T-cell (primary cell): Measurements from ENCODE around the gene IQCF2. TPM values are rescaled to one million over a fixed set of nuclear protein-coding genes. Genes with fewer than 3 reads are reported as not detected.

Experiments
- ATAC-seq, 4 experiments: fragments of 200-7000 bp in 3 of 4; fragments of 150-1000 bp in 1 of 4; cut with Tn5 transposase; replicated peaks in 1 of 4; 1 replicate in 3 of 4; 2 replicates in 1 of 4; pipeline ENCODE4 v1.10.0; 2021; ENCODE audit warnings: moderate library complexity in 3 of 4, mild to moderate bottlenecking in 2 of 4, moderate number of reproducible peaks in 1 of 4
- CTCF ChIA-PET, 2 donors: fragments of 300-600 bp; sonication (Branson Sonifier 250); formaldehyde crosslinking; loops; one replicate each; lab custom pipeline; 2022; ENCODE audit warnings: antibody characterized with exemption in 2 of 2; lab: Charles Lee
- POLR2A ChIA-PET, 2 donors: fragments of 300-600 bp; sonication (Branson Sonifier 250); formaldehyde crosslinking; loops; one replicate each; lab custom pipeline; 2022; ENCODE audit warnings: antibody characterized with exemption in 2 of 2; lab: Charles Lee
- DNase-seq, 35 experiments: peaks; one replicate each; pipeline versions ENCODE4 v3.0.0 to v3.0.0-alpha.2; 2013 to 2023
- H3K27ac ChIP-seq: one replicate; pipeline ENCODE4 v1.5.1; 2013; ENCODE audit warnings: low read length
- H3K27me3 ChIP-seq, 2 experiments: replicated peaks in 1 of 2; 1 replicate in 1 of 2; 2 replicates in 1 of 2; pipeline versions ENCODE4 v1.6.1 to v1.7.0; 2013; ENCODE audit warnings: low read length in 1 of 2, mixed read lengths in 1 of 2; ENCODE audit not compliant: control insufficient read depth in 2 of 2, insufficient read depth in 2 of 2; ENCODE audit errors: extremely low read depth in 1 of 2
- H3K36me3 ChIP-seq, 2 donors: 1 replicate in 1 of 2; 2 replicates in 1 of 2; pipeline versions ENCODE4 v1.6.1 to v1.7.0; 2013; ENCODE audit warnings: low read length in 1 of 2; ENCODE audit not compliant: control insufficient read depth in 2 of 2, insufficient read depth in 1 of 2; ENCODE audit errors: extremely low read depth in 1 of 2
- H3K4me1 ChIP-seq, 2 experiments: 1 replicate in 1 of 2; 2 replicates in 1 of 2; pipeline versions ENCODE4 v1.6.1 to v1.7.0; 2013; ENCODE audit warnings: low read length in 2 of 2, mixed read lengths in 1 of 2; ENCODE audit not compliant: insufficient read depth in 2 of 2, control insufficient read depth in 1 of 2; ENCODE audit errors: extremely low read depth in 1 of 2
- H3K4me3 ChIP-seq, 2 donors: 1 replicate in 1 of 2; 2 replicates in 1 of 2; pipeline versions ENCODE4 v1.5.1 to v1.7.0; 2013; ENCODE audit warnings: mild to moderate bottlenecking in 2 of 2, low read length in 1 of 2, moderate library complexity in 1 of 2; ENCODE audit not compliant: control insufficient read depth in 1 of 2; ENCODE audit errors: extremely low read depth in 1 of 2
- H3K9me3 ChIP-seq: 2 replicates; pipeline ENCODE4 v1.7.0; 2013
- H3K27ac Mint-ChIP-seq, 2 donors: one replicate each; pipeline ENCODE4 v1.8.0; 2020 to 2021; ENCODE audit warnings: mild to moderate bottlenecking in 2 of 2, mixed read lengths in 2 of 2
- H3K27me3 Mint-ChIP-seq, 2 donors: one replicate each; pipeline ENCODE4 v1.8.0; 2021 to 2022; ENCODE audit warnings: mixed read lengths in 2 of 2
- H3K36me3 Mint-ChIP-seq: one replicate; pipeline ENCODE4 v1.8.0; 2021; ENCODE audit warnings: mixed read lengths
- H3K4me1 Mint-ChIP-seq, 3 donors: one replicate each; pipeline ENCODE4 v1.8.0; 2020 to 2022; ENCODE audit warnings: mixed read lengths in 3 of 3, mild to moderate bottlenecking in 1 of 3
- H3K4me3 Mint-ChIP-seq, 3 donors: one replicate each; pipeline ENCODE4 v1.8.0; 2020 to 2022; ENCODE audit warnings: mild to moderate bottlenecking in 3 of 3, mixed read lengths in 3 of 3, moderate library complexity in 3 of 3
- H3K9me3 Mint-ChIP-seq, 3 donors: one replicate each; pipeline ENCODE4 v1.8.0; 2020 to 2022; ENCODE audit warnings: mixed read lengths in 3 of 3
- WGBS: methylation state at CpG from one replicate; pipeline ENCODE4 v1.1.5; 2013; ENCODE audit warnings: missing lambda C conversion rate; ENCODE audit not compliant: insufficient coverage; 5-methylcytosine and 5-hydroxymethylcytosine counted together
- total RNA-seq, 35 experiments: library from RNA in 6 of 35; stranded (reverse) in 6 of 35; fragments of 120-200 nt in 1 of 35; gene quantifications; one replicate each; pipeline versions ENCODE4 v1.2.1 to v1.2.4 and lab custom pipeline; 2013 to 2026

The IQCF2 gene
- total RNA-seq, 5 donors from 2014 or later (not counting 1 experiment from before 2014, with no cell fraction given): not detected

GRCh38 chr3:51819151-51819550, 42.3 kb upstream of the IQCF2 start:
- H3K9me3 ChIP-seq: no peaks in the 10 kb centered on the region
- ATAC-seq (no peak), DNase-seq (no peak)
- ChIA-PET POLR2A (no interaction called here), CTCF (no interaction called here)
- peaks cover 0 to 24% of the 10 kb centered on the region in 2 experiments for H3K27me3 ChIP-seq
- peaks cover 3 to 6% (median 4%) of the 10 kb centered on the region in 3 donors for H3K9me3 Mint-ChIP-seq
- H3K27ac Mint-ChIP-seq: no peak overlapping the region
- no peak overlapping the region for H3K4me3 ChIP-seq
- H3K36me3 Mint-ChIP-seq: no peaks in the 10 kb centered on the region
- H3K4me1 ChIP-seq: peaks cover 0 to 2% of the 10 kb centered on the region in 2 experiments
- no peak overlapping the region for H3K27ac ChIP-seq
- 95% methylated on average over 15 of the region's 15 CpGs for WGBS
- H3K4me1 Mint-ChIP-seq: peaks cover 9 to 12% (median 12%) of the 10 kb centered on the region in 3 donors
- no peak overlapping the region for H3K4me3 Mint-ChIP-seq
- H3K36me3 ChIP-seq: no peaks in the 10 kb centered on the region
- H3K27me3 Mint-ChIP-seq: peaks cover 53 to 56% of the 10 kb centered on the region in 2 donors

DNA sequence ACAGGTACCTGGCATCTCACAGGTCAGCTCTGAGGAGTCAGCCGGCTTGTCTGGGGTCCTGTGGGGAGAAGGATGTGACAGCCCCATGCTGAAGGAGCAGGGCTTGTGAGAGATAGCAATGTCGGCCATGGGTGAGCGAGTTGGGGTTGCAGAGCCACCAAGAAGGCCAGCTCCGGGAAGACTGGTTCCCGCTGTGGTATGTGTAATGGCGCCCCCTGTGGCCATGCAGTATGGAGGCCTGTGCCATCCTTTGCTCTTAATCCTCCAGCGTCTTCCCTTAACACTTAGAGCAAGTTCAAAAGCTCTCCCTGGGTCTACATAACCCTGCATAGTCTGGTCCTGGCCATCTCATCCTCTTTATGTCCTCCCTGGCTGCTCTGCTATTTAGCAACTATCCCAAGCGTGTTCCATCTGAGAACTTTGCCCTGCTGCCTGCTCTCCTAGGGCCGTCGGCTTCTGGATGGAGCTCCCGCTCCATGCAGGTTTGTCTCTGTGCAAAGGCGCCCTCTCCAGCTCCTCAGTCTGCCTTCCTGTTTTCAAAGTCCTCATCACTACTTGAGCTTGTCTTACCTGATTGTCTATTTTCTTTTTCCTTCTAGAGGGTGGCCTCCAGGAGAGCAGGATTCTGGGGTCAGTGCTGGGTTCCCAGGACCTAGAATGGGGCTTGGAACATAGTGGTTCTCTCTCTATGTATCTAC, 41.6 kb upstream of the IQCF2 start:
- Histone ChIP-seq H3K4me1 (peaks cover 0 to 2% of the 10 kb centered on the region in 2 experiments), H3K36me3 (no peaks in the 10 kb centered on the region), H3K4me3 (no peak overlapping the region), H3K9me3 (no peaks in the 10 kb centered on the region), H3K27me3 (peaks cover 0 to 21% of the 10 kb centered on the region in 2 experiments), H3K27ac (no peak overlapping the region)
- H3K4me1 Mint-ChIP-seq: peaks cover 9 to 12% (median 12%) of the 10 kb centered on the region in 3 donors
- CTCF ChIA-PET: no interaction called here
- ATAC-seq: no peak
- DNase-seq: peak in 2 of 35 experiments; percentile 5 to 19
- H3K27ac Mint-ChIP-seq: no peak overlapping the region
- H3K27me3 Mint-ChIP-seq: peaks cover 51 to 55% of the 10 kb centered on the region in 2 donors
- no peak overlapping the region for H3K4me3 Mint-ChIP-seq
- POLR2A ChIA-PET: no interaction called here
- peaks cover 3 to 6% (median 4%) of the 10 kb centered on the region in 3 donors for H3K9me3 Mint-ChIP-seq
- 49% methylated on average over 11 of the region's 12 CpGs for WGBS
- no peaks in the 10 kb centered on the region for H3K36me3 Mint-ChIP-seq

DNA sequence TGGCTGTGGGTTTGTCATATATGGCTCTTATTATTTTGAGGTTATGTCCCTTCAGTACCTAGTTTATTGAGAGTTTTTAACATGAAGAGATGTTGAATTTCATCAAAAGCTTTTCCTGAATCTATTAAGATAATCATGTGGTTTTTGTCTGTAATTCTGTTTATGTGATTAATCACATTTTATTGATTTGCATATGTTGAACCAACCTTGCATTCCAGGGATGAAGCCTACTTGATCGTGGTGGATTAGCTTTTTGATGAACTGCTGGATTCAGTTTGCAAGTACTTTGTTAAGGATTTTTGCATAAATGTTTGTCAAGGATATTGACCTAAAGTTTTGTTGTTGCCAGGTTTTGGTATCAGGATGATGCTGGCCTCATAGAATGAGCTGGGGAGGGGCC, 33.1 kb upstream of the IQCF2 start:
- WGBS: 90% methylated on average over 1 of the region's 1 CpG
- Mint-ChIP-seq H3K27ac (no peak overlapping the region), H3K4me3 (no peak overlapping the region), H3K9me3 (peaks cover 8 to 25% (median 14%) of the 10 kb centered on the region in 3 donors), H3K36me3 (peaks cover 3% of the 10 kb centered on the region), H3K4me1 (peaks cover 3% of the 10 kb centered on the region in 3 donors), H3K27me3 (peaks cover 19 to 30% of the 10 kb centered on the region in 2 donors)
- H3K9me3 ChIP-seq: peaks cover 2% of the 10 kb centered on the region
- no peaks in the 10 kb centered on the region for H3K36me3 ChIP-seq
- H3K27ac ChIP-seq: no peak overlapping the region
- CTCF ChIA-PET: no interaction called here
- H3K27me3 ChIP-seq: peaks cover 0 to 8% of the 10 kb centered on the region in 2 experiments
- POLR2A ChIA-PET: no interaction called here
- no peak overlapping the region for H3K4me3 ChIP-seq
- DNase-seq (no peak), ATAC-seq (no peak)
- H3K4me1 ChIP-seq: no peaks in the 10 kb centered on the region

- 96% methylated on average over 12 of the region's 13 CpGs for WGBS
- POLR2A ChIA-PET: no interaction called here
- Histone ChIP-seq H3K27ac (no peak overlapping the region), H3K9me3 (peaks cover 2% of the 10 kb centered on the region), H3K4me1 (no peaks in the 10 kb centered on the region), H3K27me3 (peaks cover 0 to 8% of the 10 kb centered on the region in 2 experiments), H3K36me3 (no peaks in the 10 kb centered on the region), H3K4me3 (no peak overlapping the region)
- H3K36me3 Mint-ChIP-seq: peaks cover 3% of the 10 kb centered on the region
- ATAC-seq: no peak
- H3K9me3 Mint-ChIP-seq: peaks cover 8 to 31% (median 14%) of the 10 kb centered on the region in 3 donors
- peaks cover 24 to 35% of the 10 kb centered on the region in 2 donors for H3K27me3 Mint-ChIP-seq
- CTCF ChIA-PET: no interaction called here
- H3K27ac Mint-ChIP-seq: no peak overlapping the region
- no peak overlapping the region for H3K4me3 Mint-ChIP-seq
- no peaks in the 10 kb centered on the region for H3K4me1 Mint-ChIP-seq
- no peak for DNase-seq
Measured at GRCh38 chr3:51830345-51830744, 31.1 kb upstream of the IQCF2 start.

DNA sequence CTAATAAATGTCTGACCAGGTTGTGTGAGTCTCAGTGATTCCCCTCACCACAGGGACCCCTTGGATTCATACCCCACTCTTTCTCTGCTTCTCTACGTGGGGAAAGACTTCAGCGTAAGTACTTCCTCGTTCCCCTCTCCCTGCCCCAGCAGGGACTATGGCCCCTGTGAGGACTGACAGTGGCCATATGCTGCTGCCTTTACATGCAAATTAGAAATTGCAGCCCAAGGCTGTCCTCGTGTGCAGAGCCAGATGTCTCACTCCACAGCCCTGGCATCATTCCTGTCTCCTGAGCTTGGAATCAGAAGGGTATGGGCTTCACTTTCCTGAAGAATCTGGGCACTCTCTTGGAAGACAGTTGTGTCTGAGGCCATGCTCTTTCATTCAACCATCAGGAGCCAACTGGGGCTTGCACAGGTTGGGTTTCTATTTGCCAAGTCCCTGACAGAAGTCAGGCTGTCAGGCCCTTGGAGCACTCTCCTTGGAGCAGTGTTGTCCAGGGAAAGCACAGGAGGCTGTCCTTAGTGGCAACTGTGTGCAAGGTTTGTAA, 30.5 kb upstream of the IQCF2 start:
- ChIA-PET CTCF (no interaction called here), POLR2A (no interaction called here)
- H3K36me3 ChIP-seq: no peaks in the 10 kb centered on the region
- Mint-ChIP-seq H3K9me3 (peaks cover 8 to 31% (median 14%) of the 10 kb centered on the region in 3 donors), H3K4me1 (no peaks in the 10 kb centered on the region), H3K4me3 (no peak overlapping the region), H3K27me3 (peaks cover 23 to 37% of the 10 kb centered on the region in 2 donors), H3K27ac (no peak overlapping the region), H3K36me3 (peaks cover 3% of the 10 kb centered on the region)
- WGBS: 30% methylated on average over 2 of the region's 4 CpGs
- ATAC-seq (no peak), DNase-seq (no peak)
- no peak overlapping the region for H3K4me3 ChIP-seq
- H3K9me3 ChIP-seq: peaks cover 2% of the 10 kb centered on the region
- H3K4me1 ChIP-seq: no peaks in the 10 kb centered on the region
- H3K27ac ChIP-seq: no peak overlapping the region
- H3K27me3 ChIP-seq: peaks cover 0 to 8% of the 10 kb centered on the region in 2 experiments

- ATAC-seq (no peak), DNase-seq (no peak)
- H3K4me1 ChIP-seq: no peaks in the 10 kb centered on the region
- Mint-ChIP-seq H3K27me3 (peaks cover 23 to 41% of the 10 kb centered on the region in 2 donors), H3K4me3 (no peak overlapping the region), H3K4me1 (no peaks in the 10 kb centered on the region), H3K36me3 (no peaks in the 10 kb centered on the region), H3K27ac (no peak overlapping the region), H3K9me3 (peaks cover 0 to 8% (median 0%) of the 10 kb centered on the region in 3 donors)
- no peaks in the 10 kb centered on the region for H3K27me3 ChIP-seq
- WGBS: 86% methylated on average over 1 of the region's 5 CpGs
- no peaks in the 10 kb centered on the region for H3K36me3 ChIP-seq
- no peak overlapping the region for H3K27ac ChIP-seq
- no peak overlapping the region for H3K4me3 ChIP-seq
- ChIA-PET CTCF (no interaction called here), POLR2A (no interaction called here)
- no peaks in the 10 kb centered on the region for H3K9me3 ChIP-seq
Measured at GRCh38 chr3:51836606-51837005, 24.8 kb upstream of the IQCF2 start.
